ENCODE data around the gene TBC1D14. TPM values are rescaled to one million over a fixed set of nuclear protein-coding genes. Genes with fewer than 3 reads are reported as not detected.

Gene TBC1D14
- total and polyA plus RNA-seq, 2 of the 8 experiments (the other 6 are each of a cell fraction or from before 2014, with no cell fraction given): 45.6 to 48.2 TPM

DNA sequence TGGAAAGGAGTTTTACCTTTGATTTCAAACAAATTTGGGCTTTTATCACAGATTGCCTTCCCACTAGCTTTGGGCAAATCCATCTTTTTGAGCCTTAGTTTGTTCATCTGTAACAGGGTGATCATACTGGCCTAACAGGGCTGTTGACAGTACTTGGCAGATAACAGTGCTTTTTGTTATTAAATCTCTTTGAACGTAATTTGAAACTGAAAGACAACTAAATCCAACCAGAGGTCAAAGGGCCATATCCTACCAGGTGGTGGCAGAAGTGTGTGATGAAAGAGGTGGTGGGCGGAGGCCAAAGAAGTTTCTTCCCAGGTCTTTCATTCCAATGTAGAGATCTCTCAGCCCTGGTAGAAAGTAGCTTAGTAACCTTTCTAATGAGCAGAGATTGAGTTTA lies 98.3 kb downstream of the TBC1D14 start (continued):
- TF ChIP-seq, protein P1, sequence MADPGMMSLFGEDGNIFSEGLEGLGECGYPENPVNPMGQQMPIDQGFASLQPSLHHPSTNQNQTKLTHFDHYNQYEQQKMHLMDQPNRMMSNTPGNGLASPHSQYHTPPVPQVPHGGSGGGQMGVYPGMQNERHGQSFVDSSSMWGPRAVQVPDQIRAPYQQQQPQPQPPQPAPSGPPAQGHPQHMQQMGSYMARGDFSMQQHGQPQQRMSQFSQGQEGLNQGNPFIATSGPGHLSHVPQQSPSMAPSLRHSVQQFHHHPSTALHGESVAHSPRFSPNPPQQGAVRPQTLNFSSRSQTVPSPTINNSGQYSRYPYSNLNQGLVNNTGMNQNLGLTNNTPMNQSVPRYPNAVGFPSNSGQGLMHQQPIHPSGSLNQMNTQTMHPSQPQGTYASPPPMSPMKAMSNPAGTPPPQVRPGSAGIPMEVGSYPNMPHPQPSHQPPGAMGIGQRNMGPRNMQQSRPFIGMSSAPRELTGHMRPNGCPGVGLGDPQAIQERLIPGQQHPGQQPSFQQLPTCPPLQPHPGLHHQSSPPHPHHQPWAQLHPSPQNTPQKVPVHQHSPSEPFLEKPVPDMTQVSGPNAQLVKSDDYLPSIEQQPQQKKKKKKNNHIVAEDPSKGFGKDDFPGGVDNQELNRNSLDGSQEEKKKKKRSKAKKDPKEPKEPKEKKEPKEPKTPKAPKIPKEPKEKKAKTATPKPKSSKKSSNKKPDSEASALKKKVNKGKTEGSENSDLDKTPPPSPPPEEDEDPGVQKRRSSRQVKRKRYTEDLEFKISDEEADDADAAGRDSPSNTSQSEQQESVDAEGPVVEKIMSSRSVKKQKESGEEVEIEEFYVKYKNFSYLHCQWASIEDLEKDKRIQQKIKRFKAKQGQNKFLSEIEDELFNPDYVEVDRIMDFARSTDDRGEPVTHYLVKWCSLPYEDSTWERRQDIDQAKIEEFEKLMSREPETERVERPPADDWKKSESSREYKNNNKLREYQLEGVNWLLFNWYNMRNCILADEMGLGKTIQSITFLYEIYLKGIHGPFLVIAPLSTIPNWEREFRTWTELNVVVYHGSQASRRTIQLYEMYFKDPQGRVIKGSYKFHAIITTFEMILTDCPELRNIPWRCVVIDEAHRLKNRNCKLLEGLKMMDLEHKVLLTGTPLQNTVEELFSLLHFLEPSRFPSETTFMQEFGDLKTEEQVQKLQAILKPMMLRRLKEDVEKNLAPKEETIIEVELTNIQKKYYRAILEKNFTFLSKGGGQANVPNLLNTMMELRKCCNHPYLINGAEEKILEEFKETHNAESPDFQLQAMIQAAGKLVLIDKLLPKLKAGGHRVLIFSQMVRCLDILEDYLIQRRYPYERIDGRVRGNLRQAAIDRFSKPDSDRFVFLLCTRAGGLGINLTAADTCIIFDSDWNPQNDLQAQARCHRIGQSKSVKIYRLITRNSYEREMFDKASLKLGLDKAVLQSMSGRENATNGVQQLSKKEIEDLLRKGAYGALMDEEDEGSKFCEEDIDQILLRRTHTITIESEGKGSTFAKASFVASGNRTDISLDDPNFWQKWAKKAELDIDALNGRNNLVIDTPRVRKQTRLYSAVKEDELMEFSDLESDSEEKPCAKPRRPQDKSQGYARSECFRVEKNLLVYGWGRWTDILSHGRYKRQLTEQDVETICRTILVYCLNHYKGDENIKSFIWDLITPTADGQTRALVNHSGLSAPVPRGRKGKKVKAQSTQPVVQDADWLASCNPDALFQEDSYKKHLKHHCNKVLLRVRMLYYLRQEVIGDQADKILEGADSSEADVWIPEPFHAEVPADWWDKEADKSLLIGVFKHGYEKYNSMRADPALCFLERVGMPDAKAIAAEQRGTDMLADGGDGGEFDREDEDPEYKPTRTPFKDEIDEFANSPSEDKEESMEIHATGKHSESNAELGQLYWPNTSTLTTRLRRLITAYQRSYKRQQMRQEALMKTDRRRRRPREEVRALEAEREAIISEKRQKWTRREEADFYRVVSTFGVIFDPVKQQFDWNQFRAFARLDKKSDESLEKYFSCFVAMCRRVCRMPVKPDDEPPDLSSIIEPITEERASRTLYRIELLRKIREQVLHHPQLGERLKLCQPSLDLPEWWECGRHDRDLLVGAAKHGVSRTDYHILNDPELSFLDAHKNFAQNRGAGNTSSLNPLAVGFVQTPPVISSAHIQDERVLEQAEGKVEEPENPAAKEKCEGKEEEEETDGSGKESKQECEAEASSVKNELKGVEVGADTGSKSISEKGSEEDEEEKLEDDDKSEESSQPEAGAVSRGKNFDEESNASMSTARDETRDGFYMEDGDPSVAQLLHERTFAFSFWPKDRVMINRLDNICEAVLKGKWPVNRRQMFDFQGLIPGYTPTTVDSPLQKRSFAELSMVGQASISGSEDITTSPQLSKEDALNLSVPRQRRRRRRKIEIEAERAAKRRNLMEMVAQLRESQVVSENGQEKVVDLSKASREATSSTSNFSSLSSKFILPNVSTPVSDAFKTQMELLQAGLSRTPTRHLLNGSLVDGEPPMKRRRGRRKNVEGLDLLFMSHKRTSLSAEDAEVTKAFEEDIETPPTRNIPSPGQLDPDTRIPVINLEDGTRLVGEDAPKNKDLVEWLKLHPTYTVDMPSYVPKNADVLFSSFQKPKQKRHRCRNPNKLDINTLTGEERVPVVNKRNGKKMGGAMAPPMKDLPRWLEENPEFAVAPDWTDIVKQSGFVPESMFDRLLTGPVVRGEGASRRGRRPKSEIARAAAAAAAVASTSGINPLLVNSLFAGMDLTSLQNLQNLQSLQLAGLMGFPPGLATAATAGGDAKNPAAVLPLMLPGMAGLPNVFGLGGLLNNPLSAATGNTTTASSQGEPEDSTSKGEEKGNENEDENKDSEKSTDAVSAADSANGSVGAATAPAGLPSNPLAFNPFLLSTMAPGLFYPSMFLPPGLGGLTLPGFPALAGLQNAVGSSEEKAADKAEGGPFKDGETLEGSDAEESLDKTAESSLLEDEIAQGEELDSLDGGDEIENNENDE (IDR thresholded peaks at IDR 0.05; ENCODE audit: insufficient replicate concordance, low read length): peak; percentile 21
- TF ChIP-seq TAF7 (optimal IDR thresholded peaks at IDR 0.05; ENCODE audit: borderline replicate concordance, low read depth, low read length): no peak
